Suppressor macrophage (primary cell): ENCODE measurements around the gene PNPLA1.

Experiments used
- DNase-seq, 4 experiments: peaks; one replicate each; pipeline ENCODE4 v3.0.0-alpha.2; 2020 to 2022
- total RNA-seq, 17 experiments: gene quantifications; one replicate each; lab custom pipeline; 2026; ENCODE audit warnings: mixed read lengths in 6 of 17, inconsistent platforms in 3 of 17; lab: John Stamatoyannopoulos, UW

PNPLA1 gene, protein sequence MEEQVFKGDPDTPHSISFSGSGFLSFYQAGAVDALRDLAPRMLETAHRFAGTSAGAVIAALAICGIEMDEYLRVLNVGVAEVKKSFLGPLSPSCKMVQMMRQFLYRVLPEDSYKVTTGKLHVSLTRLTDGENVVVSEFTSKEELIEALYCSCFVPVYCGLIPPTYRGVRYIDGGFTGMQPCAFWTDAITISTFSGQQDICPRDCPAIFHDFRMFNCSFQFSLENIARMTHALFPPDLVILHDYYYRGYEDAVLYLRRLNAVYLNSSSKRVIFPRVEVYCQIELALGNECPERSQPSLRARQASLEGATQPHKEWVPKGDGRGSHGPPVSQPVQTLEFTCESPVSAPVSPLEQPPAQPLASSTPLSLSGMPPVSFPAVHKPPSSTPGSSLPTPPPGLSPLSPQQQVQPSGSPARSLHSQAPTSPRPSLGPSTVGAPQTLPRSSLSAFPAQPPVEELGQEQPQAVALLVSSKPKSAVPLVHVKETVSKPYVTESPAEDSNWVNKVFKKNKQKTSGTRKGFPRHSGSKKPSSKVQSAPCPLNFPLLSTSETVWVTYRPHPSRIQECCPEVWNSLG
- 0.21 to 2.9 (median 0.70) reads per million in 17 experiments for total RNA-seq

GRCh38 chr6:36269834-36270705, at the start of gene PNPLA1:
Gene PNPLA1 (plus strand): TSS chr6:36270060. CDS start chr6:36270460, 400 bp downstream.
- no peak for DNase-seq

DNA sequence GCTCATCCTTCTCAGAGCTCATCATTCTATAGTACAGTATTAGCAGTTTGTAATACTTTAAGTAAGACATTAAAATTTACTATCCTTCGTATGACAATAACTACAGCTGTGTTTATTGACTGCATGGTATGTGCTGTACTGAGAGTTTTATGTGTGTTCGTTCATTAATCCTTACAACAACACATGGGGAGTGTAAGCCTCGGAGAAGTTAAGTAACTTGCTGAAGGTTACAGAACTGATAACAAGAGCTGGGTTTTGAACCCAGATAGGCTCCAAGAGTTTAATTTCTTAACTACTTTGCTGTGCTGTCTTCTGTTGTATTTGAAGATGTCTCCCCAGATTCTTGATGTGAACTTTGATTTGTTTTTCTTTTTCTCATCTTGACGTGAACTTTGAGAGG, 49.6 kb upstream of the PNPLA1 start:
- DNase-seq, result no peak

DNA sequence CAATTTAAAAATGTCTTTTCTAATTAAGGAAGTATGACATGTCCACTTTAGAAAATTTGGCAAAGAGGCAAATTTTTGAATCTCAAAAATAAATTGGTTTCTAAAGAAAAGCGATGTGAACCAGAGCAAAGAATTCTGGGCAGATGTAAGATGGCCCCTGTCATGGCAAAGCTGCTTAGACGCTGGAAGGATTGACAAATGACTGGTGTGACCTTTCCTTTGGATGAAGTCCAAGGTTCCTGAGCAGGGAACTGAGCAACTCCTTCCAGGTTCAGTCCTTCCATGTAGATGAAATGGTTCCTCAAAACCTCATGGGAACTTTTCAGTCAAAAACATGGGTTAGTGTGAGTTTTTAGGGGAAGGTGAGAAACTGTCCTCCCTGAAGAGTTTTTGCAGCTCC, 48.2 kb upstream of the PNPLA1 start:
- DNase-seq, result peak in 1 of 4 experiments; percentile 23

DNA sequence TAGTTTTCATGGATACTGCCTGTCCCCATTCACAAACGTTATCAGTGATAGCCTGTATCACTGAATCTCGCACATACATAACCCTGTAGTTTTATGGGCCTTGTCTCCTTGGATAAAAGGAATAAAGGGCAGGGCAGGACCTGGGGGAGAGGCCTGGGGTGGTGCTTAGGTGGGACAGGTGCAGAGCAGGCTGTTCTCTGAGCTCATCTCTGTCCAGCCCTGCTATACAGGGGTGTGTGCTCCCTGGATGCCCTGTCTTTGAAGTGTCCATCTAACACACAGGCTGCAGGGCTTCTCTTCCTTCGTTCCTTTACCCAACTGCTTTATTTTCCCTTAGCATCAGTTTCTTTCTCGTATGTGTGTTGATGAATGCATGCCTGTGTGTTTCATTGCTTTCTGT, 46.9 kb upstream of the PNPLA1 start:
- no peak for DNase-seq

GRCh38 chr6:36223706-36224105, 46.2 kb upstream of the PNPLA1 start:
- DNase-seq, result no peak

GRCh38 chr6:36224918-36225461, 44.9 kb upstream of the PNPLA1 start:
- no peak for DNase-seq

- no peak for DNase-seq
These were observed 43.3 kb upstream of the PNPLA1 start for GRCh38 chr6:36226438-36227047.

DNA sequence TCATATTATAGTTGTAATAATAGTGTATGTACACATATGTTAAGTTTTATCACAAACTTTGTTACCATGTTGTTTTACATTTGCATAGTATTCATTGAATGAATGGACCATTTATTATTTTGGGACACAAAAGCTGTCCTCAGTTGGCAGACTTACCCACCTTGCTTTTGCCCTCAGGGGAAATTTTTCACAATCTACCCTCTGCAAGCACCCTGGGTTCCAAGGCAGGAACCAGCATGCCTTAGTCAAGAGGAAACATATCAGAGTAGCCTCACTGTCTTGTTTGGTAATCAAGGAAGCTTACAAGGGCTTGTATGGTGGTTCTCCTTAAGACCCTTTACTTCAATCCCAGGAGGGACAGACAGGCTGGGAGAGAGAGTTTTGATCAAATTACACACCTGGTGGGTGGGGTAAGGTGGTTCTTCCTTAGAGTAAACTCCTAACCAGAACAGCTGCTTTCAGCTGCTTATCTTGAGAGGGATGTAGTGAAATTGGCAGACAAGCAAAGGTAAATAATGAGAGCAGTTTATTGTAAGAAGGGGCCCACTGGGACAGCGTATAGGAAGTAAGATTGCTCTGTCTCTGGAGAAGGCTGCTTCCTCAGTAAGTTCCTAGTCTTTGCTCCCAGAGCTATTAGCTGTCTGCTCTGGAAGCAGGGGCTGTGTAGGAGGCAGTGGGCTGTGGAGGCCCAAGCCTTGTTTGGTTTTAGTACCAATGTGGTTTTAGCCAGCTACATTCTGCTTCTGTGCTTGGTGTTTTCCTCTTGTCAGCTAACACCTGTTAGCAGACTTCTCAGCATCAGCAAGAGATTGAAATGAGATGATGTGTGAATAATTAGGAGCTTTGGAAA, 42.3 kb upstream of the PNPLA1 start:
- no peak for DNase-seq

DNA sequence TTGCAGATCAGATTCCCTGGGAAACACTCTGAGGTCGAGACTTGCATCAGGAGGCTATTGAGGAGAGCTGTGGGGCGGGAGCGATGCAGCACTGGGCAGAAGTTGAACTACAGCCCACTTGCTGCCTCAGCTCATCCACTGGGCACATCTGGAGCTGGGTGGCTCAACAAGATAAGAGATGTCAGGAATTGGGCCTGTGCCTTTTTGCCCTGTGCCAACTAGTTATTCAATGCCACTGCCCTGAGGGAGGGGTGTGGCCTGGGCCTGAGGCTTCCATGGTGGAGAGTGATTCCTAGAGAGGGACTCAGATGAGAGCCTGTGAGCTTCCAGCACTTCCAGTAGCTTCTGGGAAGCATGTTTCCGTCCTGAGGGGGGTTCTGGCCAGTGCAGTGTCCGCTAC, 40.6 kb upstream of the PNPLA1 start:
- no peak for DNase-seq

DNA sequence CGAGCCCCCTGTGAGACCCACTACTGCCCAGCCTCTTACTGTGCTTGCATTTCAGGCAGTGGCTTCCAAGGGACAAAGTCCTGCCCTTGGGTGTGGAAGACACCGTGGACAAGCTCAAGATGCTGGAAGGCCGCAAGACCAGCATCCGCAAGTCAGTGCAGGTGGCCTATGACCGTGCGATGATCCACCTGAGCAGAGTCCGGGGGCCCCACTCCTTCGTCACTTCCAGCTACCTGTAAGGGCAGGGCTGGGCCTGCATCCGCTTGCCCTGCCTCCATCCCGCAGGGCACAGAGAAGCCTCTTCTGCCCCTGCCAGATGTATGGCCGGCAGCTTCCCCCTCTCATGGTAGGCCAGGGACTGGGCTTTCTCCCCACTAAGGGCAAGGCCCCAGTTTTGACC, 39.5 kb upstream of the PNPLA1 start:
- DNase-seq, result no peak

DNA sequence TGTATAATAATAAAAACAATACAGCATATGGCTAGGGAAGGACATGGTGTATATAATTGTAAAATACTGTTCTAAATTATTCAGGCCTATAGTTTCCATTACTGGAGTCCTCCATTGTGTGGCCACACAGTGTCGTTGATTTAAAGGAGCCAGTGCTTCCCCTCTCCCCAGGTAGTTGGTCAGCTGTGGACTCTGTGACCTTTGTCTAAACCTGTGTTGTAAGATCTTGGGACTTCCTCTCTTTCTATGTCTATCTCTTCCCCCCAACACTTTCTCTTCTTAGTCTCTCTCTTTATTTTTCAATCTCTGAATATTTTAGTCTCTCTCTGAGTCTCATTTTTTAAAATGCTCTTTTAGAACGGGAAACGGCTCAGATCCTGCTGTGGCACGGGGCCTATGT, 37.7 kb upstream of the PNPLA1 start:
- no peak for DNase-seq

- DNase-seq, result no peak
These were observed 34.6 kb upstream of the PNPLA1 start for GRCh38 chr6:36235309-36235708.

GRCh38 chr6:36235862-36236261, 34.0 kb upstream of the PNPLA1 start:
- no peak for DNase-seq

DNA sequence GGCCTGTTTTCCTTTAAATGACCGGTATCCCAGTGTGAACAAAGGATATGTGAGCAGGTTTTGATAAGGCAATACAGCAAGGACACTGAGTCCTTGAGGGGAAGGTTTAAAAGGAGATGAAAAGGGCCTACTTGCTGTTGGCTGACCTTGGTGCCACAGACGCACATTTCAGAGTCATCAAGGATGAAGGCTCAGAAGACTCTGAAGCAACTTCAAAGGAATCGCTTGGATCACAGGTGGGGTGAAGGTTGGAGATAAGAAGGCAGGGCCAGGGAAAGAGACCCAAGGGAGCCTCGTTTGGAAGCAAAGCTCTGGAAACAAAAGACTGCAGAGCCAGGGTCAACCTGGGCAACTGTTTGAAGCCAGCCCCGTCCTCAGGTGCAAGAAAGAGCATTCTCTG, 30.1 kb upstream of the PNPLA1 start:
- no peak for DNase-seq

DNA sequence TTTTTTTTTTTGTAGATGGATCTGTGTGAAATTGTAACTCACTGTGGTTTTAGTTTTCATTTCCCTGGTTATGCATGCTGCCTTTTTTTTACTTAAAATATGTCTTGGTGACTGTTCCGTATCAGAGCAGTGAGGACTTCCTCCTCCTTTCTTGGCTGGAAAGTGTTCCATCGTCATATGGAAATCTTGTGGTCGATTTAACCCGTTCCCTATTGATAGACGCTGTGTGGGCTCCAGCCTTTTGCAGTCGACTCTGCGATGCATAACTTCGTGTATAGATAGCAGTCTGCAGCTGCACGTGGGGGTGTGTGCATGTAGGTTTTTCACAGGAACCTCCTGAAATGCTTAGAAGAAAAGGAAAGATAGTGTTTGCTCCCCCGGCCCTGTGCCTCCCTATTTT, 28.1 kb upstream of the PNPLA1 start:
- peak; percentile 67 to 84 (median 78) for DNase-seq

GRCh38 chr6:36242161-36242560, 27.7 kb upstream of the PNPLA1 start:
- no peak for DNase-seq

DNA sequence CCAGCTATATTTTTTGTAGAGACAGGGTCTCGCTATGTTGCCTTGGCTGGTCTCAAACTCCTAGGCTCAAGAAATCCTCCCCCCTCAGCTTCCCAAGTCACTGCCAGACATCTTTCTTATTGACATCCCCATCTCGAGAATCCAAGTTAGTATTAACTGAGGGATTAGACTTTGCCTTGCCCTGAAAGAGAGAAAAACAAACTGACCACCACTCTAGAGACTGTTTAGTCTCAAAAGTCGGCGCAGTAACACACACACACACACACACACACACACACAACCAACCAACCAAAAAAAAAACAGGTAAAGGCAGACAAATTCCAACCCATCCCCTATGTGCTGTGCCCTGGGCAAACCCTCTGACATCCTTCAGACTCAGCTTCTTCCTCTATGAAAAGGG, 27.2 kb upstream of the PNPLA1 start:
- no peak for DNase-seq

- DNase-seq, result no peak
These were observed 26.2 kb upstream of the PNPLA1 start for GRCh38 chr6:36243562-36244212.

- peak in 1 of 4 experiments; percentile 13 for DNase-seq
These were observed 25.1 kb upstream of the PNPLA1 start for GRCh38 chr6:36244641-36245280.

GRCh38 chr6:36245572-36246061, 24.2 kb upstream of the PNPLA1 start:
- no peak for DNase-seq
